Measurements from ENCODE around the gene MIS18BP1. TPM values are rescaled to one million over a fixed set of nuclear protein-coding genes. Genes with fewer than 3 reads are reported as not detected.
"Not testable (repeated sequence)": the region's sequence is repeated elsewhere in the genome, so short reads cannot be mapped to it uniquely, and the experiment has no call there.

MIS18BP1 gene
- 10 to 100 TPM; 61.0 to 91.8 TPM for total RNA-seq
- 46.4 TPM for polyA plus RNA-seq (2013, experiment 1 of 2)
- 59.0 TPM for polyA plus RNA-seq (2013, experiment 2 of 2)
- long read RNA-seq, experiment 1, full-length matches to known transcripts = 7 of 22 reads
- long read RNA-seq, experiment 1, partial matches to known transcripts = 9 of 22 reads
- long read RNA-seq, experiment 1, other reads (novel, unspliced or antisense) = 6 of 22 reads
- long read RNA-seq, experiment 2, full-length matches to known transcripts = 63 of 94 reads
- long read RNA-seq, experiment 2, partial matches to known transcripts = 11 of 94 reads
- long read RNA-seq, experiment 2, other reads (novel, unspliced or antisense) = 20 of 94 reads
- long read RNA-seq, experiment 3, full-length matches to known transcripts = 17 of 145 reads
- long read RNA-seq, experiment 3, partial matches to known transcripts = 112 of 145 reads
- long read RNA-seq, experiment 3, other reads (novel, unspliced or antisense) = 16 of 145 reads
- long read RNA-seq, experiment 4, partial matches to known transcripts = 24 of 26 reads
- long read RNA-seq, experiment 4, other reads (novel, unspliced or antisense) = 2 of 26 reads

DNA sequence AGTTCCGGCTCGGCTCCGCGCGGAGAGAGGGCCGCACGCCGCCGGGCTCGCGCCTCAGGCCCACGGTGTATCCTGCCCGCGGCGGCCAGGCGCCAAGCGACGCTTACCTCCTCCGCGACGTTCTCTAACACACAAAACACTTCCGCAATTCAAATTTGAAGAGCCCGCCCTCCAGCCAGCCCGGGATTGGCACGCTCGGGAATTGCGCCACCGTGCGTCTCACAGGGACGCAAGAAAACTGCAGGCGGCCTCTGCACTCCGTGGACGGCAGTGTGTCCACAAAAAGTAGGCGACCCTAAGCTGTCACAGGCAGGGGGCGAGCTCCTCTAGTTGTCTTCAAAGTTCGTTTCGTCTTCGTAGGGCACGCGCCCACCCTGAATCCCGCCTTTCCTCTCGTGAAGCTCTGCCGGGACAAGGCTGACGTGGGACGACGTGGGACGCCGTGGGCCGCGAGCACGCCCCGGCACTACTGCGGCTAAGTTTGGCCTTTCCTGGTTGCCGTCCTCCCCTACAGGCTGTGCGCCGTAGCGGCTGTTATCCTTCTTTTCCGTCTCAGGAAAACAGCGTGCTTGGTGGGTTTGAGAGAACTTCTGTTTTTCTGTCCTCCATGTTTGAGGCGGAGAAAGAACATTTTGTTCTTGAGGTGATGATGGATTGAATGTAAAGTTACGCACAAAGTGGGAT is at the start of gene MIS18BP1:
MIS18BP1 (minus strand) TSS at position 133 of the 684 bp plus-strand sequence. CDS start 5,916 bp downstream, outside the sequence.
- TF ChIP-seq, protein P1, sequence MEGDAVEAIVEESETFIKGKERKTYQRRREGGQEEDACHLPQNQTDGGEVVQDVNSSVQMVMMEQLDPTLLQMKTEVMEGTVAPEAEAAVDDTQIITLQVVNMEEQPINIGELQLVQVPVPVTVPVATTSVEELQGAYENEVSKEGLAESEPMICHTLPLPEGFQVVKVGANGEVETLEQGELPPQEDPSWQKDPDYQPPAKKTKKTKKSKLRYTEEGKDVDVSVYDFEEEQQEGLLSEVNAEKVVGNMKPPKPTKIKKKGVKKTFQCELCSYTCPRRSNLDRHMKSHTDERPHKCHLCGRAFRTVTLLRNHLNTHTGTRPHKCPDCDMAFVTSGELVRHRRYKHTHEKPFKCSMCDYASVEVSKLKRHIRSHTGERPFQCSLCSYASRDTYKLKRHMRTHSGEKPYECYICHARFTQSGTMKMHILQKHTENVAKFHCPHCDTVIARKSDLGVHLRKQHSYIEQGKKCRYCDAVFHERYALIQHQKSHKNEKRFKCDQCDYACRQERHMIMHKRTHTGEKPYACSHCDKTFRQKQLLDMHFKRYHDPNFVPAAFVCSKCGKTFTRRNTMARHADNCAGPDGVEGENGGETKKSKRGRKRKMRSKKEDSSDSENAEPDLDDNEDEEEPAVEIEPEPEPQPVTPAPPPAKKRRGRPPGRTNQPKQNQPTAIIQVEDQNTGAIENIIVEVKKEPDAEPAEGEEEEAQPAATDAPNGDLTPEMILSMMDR (conservative IDR thresholded peaks at IDR 0.05) = peak; percentile 94
- peaks cover 6% of the 10 kb centered on the region for H3K36me3 Mint-ChIP-seq (ENCODE audit: low read depth)
- H3K9me3 Mint-ChIP-seq = peaks cover 23% of the 10 kb centered on the region
- DNase-seq = peak; percentile 99
- H3K27ac Mint-ChIP-seq = peak within 1 kb of the TSS; percentile 94
- peak within 1 kb of the TSS; percentile 83 for H3K4me3 Mint-ChIP-seq
- Histone ChIP-seq H3K27ac (ENCODE audit: low read depth, low read length) (no peak within 1 kb of the TSS), H3K4me3 (ENCODE audit: low read length) (peak within 1 kb of the TSS; percentile 92), H3K36me3 (ENCODE audit: control insufficient read depth, insufficient read depth, low read length) (no peaks in the 10 kb centered on the region), H3K9me3 (ENCODE audit: control insufficient read depth, low read length) (peaks cover 23% of the 10 kb centered on the region), H3K27me3 (ENCODE audit: control insufficient read depth, insufficient read depth, low read length, poor library complexity, severe bottlenecking) (no peaks in the 10 kb centered on the region), H3K4me1 (ENCODE audit: control insufficient read depth, insufficient read depth, low read length) (no peaks in the 10 kb centered on the region), H3K9ac (ENCODE audit: extremely low read depth, low read length, poor library complexity, severe bottlenecking) (peak within 1 kb of the TSS; percentile 92)
- H3K4me1 Mint-ChIP-seq = peaks cover 15% of the 10 kb centered on the region
- 10 to 30% methylated on average over 18 to 61 of the region's 61 CpGs for WGBS, 2 experiments (ENCODE audit: insufficient coverage in 1 of 2, insufficient read length in 1 of 2)
- peaks cover 6% of the 10 kb centered on the region for H3K27me3 Mint-ChIP-seq (ENCODE audit: insufficient read depth)

DNA sequence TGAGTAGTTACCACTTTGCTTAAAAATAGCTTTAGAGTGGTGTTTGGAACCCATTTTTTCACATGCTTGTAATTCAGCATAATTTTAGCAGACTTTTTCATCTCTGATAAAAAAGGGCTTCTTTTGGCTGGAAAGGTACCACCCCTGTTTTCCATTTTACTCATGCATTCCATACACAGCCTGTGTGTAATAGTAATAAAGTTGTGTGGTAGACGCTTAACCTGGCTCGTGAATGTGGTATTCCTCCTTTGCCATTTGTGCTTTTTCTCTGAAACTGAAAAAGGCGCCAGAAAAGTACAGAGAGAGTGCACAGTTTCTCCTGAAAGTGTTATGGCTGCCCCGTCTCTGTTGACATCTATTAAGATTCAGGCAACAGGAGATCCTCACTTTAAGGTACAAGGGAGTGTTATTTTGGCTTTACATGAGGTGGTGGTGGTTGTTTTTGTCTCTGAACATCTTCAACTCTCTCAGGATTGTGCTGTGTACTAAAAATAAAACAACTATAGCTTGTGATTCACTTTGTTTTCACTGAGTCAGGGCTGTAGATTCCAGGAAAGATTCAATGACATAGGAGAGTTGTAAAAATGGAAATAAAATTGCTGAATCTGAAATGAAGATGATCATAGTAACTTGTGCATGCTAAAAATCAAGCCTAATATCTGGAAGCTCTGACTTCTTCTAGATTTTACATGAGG is 45.6 kb upstream of the MIS18BP1 start:
- peaks cover 19% of the 10 kb centered on the region for H3K4me1 Mint-ChIP-seq
- Histone ChIP-seq H3K27me3 (ENCODE audit: control insufficient read depth, insufficient read depth, low read length, poor library complexity, severe bottlenecking) (no peaks in the 10 kb centered on the region), H3K4me1 (ENCODE audit: control insufficient read depth, insufficient read depth, low read length) (no peaks in the 10 kb centered on the region), H3K4me3 (ENCODE audit: low read length) (no peak overlapping the region), H3K27ac (ENCODE audit: low read depth, low read length) (no peak overlapping the region), H3K9me3 (ENCODE audit: control insufficient read depth, low read length) (peaks cover 12% of the 10 kb centered on the region), H3K36me3 (ENCODE audit: control insufficient read depth, insufficient read depth, low read length) (no peaks in the 10 kb centered on the region), H3K9ac (ENCODE audit: extremely low read depth, low read length, poor library complexity, severe bottlenecking) (no peak overlapping the region)
- no peak overlapping the region for H3K27ac Mint-ChIP-seq
- no peak overlapping the region for H3K4me3 Mint-ChIP-seq
- peaks cover 25% of the 10 kb centered on the region for H3K27me3 Mint-ChIP-seq (ENCODE audit: insufficient read depth)
- WGBS, 2 experiments (ENCODE audit: insufficient coverage in 1 of 2, insufficient read length in 1 of 2) = 86 to 100% methylated on average over 3 to 4 of the region's 4 CpGs
- H3K36me3 Mint-ChIP-seq (ENCODE audit: low read depth) = peaks cover 7% of the 10 kb centered on the region
- H3K9me3 Mint-ChIP-seq = peaks cover 30% of the 10 kb centered on the region
- DNase-seq = no peak
- TF ChIP-seq, protein P1 (conservative IDR thresholded peaks at IDR 0.05) = no peak

DNA sequence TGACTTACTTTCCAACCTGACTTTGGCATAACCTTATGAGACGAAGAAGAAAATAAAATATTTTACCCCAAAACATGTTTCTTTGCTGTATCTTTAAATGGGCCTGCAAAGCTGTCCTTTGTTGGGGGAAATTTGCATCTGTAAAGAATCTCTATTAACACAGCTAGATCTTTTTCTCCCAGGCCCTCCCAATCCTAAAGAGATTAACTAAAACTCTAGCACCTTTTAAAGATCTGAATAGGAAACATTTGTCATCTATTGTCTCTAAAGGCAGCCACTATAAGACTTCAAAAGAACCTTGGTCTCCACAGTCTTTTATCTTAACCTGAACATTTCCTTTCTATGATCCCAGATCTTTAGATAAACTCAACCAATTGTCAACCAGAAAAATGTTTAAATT is 41.8 kb upstream of the MIS18BP1 start:
- not testable (repeated sequence) for H3K27ac ChIP-seq (ENCODE audit: low read depth, low read length); DNase-seq; H3K9ac ChIP-seq (ENCODE audit: extremely low read depth, low read length, poor library complexity, severe bottlenecking); H3K36me3 ChIP-seq (ENCODE audit: control insufficient read depth, insufficient read depth, low read length); H3K27me3 ChIP-seq (ENCODE audit: control insufficient read depth, insufficient read depth, low read length, poor library complexity, severe bottlenecking); H3K27ac Mint-ChIP-seq; H3K4me3 Mint-ChIP-seq; H3K4me1 ChIP-seq (ENCODE audit: control insufficient read depth, insufficient read depth, low read length)
- 14% methylated on average over 1 of the region's 1 CpG; no CpG with 5 or more reads in 1 of the 2 experiments for WGBS, 2 experiments (ENCODE audit: insufficient coverage in 1 of 2, insufficient read length in 1 of 2)
- Histone ChIP-seq H3K4me3 (ENCODE audit: low read length) (peak overlapping the region; percentile 53), H3K9me3 (ENCODE audit: control insufficient read depth, low read length) (peaks cover 22% of the 10 kb centered on the region)
- Mint-ChIP-seq H3K4me1 (peaks cover 19% of the 10 kb centered on the region), H3K9me3 (peaks cover 39% of the 10 kb centered on the region), H3K36me3 (ENCODE audit: low read depth) (peaks cover 11% of the 10 kb centered on the region), H3K27me3 (ENCODE audit: insufficient read depth) (peaks cover 48% of the 10 kb centered on the region)

Measured in endodermal cell (in vitro differentiated cells).